ENCODE data around the gene CAPSL. TPM values are rescaled to one million over a fixed set of nuclear protein-coding genes. Genes with fewer than 3 reads are reported as not detected.

The CAPSL gene
- total and polyA plus RNA-seq, 2 donors (not counting 1 experiment from before 2014, with no cell fraction given) = not detected

GRCh38 chr5:35878079-35878478 is 60.3 kb downstream of the CAPSL start:
- no peak overlapping the region for H3K27ac ChIP-seq (ENCODE audit: low read length in 2 of 2)
- DNase-seq (no peak), ATAC-seq (ENCODE audit: low read depth) (no peak)
- Mint-ChIP-seq H3K27ac (no peak overlapping the region), H3K9me3 (ENCODE audit: insufficient read depth) (no peaks in the 10 kb centered on the region), H3K27me3 (no peaks in the 10 kb centered on the region), H3K4me1 (peaks cover 3% of the 10 kb centered on the region), H3K4me3 (no peak overlapping the region)
- H3K4me1 ChIP-seq (ENCODE audit: control insufficient read depth in 2 of 2, insufficient read depth in 2 of 2, low read length in 2 of 2) = no peaks in the 10 kb centered on the region
- no peaks in the 10 kb centered on the region for H3K79me2 ChIP-seq (ENCODE audit: control insufficient read depth, insufficient read depth, low read length)
- ChIA-PET CTCF (no interaction called here), POLR2A (no interaction called here)
- no peak overlapping the region for H2AFZ ChIP-seq (ENCODE audit: insufficient read depth, low read depth, low read length, poor library complexity, severe bottlenecking)
- TF ChIP-seq CTCF (IDR thresholded peaks at IDR 0.05) = no peak
- H3K4me2 ChIP-seq (replicated peaks; ENCODE audit: low read depth, low read length, poor library complexity, severe bottlenecking) = no peak overlapping the region
- H4K20me1 ChIP-seq (ENCODE audit: control insufficient read depth, insufficient read depth, low read length, poor library complexity, severe bottlenecking) = no peaks in the 10 kb centered on the region
- H3K4me3 ChIP-seq (ENCODE audit: control extremely low read depth in 1 of 5, extremely low read depth in 1 of 5, insufficient read depth in 1 of 5, low read depth in 2 of 5, low read length in 4 of 5) = no peak overlapping the region
- no peaks in the 10 kb centered on the region for H3K9me3 ChIP-seq (ENCODE audit: control extremely low read depth in 1 of 3, control insufficient read depth in 2 of 3, insufficient read depth in 1 of 3, low read length in 2 of 3)
- intact Hi-C loops (cut with micrococcal nuclease) = no loop called here
- no peaks in the 10 kb centered on the region for H3K36me3 ChIP-seq (replicated peaks in 1 of 2; ENCODE audit: control extremely low read depth in 1 of 2, control insufficient read depth in 1 of 2, extremely low read depth in 1 of 2, insufficient read depth in 2 of 2, low read length in 1 of 2)
- H3K27me3 ChIP-seq (replicated peaks in 1 of 4; ENCODE audit: control extremely low read depth in 1 of 4, control insufficient read depth in 3 of 4, insufficient read depth in 4 of 4, low read length in 3 of 4) = peaks cover 0 to 2% (median 0%) of the 10 kb centered on the region in 4 experiments
- no peak overlapping the region for H3K9ac ChIP-seq (ENCODE audit: low read length)

- TF ChIP-seq EZH2 (IDR thresholded peaks at IDR 0.05; ENCODE audit: borderline replicate concordance, insufficient read depth, low read depth, low read length, poor library complexity, severe bottlenecking) (no peak), CTCF (IDR thresholded peaks at IDR 0.05) (no peak)
- DNase-seq (no peak), ATAC-seq (ENCODE audit: low read depth) (no peak)
- Histone ChIP-seq H3K36me3 (replicated peaks in 1 of 2; ENCODE audit: control extremely low read depth in 1 of 2, control insufficient read depth in 1 of 2, extremely low read depth in 1 of 2, insufficient read depth in 2 of 2, low read length in 1 of 2) (no peaks in the 10 kb centered on the region), H3K4me1 (ENCODE audit: control insufficient read depth in 2 of 2, insufficient read depth in 2 of 2, low read length in 2 of 2) (no peaks in the 10 kb centered on the region), H3K27ac (ENCODE audit: low read length in 2 of 2) (no peak overlapping the region), H3K9me3 (ENCODE audit: control extremely low read depth in 1 of 3, control insufficient read depth in 2 of 3, insufficient read depth in 1 of 3, low read length in 2 of 3) (no peaks in the 10 kb centered on the region), H3K4me3 (ENCODE audit: control extremely low read depth in 1 of 5, extremely low read depth in 1 of 5, insufficient read depth in 1 of 5, low read depth in 2 of 5, low read length in 4 of 5) (no peak overlapping the region), H2AFZ (ENCODE audit: insufficient read depth, low read depth, low read length, poor library complexity, severe bottlenecking) (no peak overlapping the region), H4K20me1 (ENCODE audit: control insufficient read depth, insufficient read depth, low read length, poor library complexity, severe bottlenecking) (no peaks in the 10 kb centered on the region), H3K4me2 (replicated peaks; ENCODE audit: low read depth, low read length, poor library complexity, severe bottlenecking) (no peak overlapping the region), H3K79me2 (ENCODE audit: control insufficient read depth, insufficient read depth, low read length) (no peaks in the 10 kb centered on the region), H3K9ac (ENCODE audit: low read length) (no peak overlapping the region), H3K27me3 (replicated peaks in 1 of 4; ENCODE audit: control extremely low read depth in 1 of 4, control insufficient read depth in 3 of 4, insufficient read depth in 4 of 4, low read length in 3 of 4) (peaks cover 0 to 2% (median 0%) of the 10 kb centered on the region in 4 experiments)
- Mint-ChIP-seq H3K4me1 (peaks cover 3% of the 10 kb centered on the region), H3K27ac (no peak overlapping the region), H3K9me3 (ENCODE audit: insufficient read depth) (no peaks in the 10 kb centered on the region), H3K4me3 (no peak overlapping the region), H3K27me3 (no peaks in the 10 kb centered on the region)
- WGBS (ENCODE audit: insufficient coverage) = no CpG with 5 or more reads among the region's 2 CpGs
- ChIA-PET POLR2A (no interaction called here), CTCF (no interaction called here)
- intact Hi-C loops (cut with micrococcal nuclease) = no loop called here
Measured at GRCh38 chr5:35877655-35878054, 60.8 kb downstream of the CAPSL start.

Measured in B cell (primary cell).